MV-4-11 (cell line): Measurements from ENCODE around the gene ORM1.
"Not testable (repeated sequence)": the region's sequence is repeated elsewhere in the genome, so short reads cannot be mapped to it uniquely, and the experiment has no call there.

Source experiments
- DNase-seq: peaks from one replicate; lab custom pipeline; 2025; lab: John Stamatoyannopoulos, UW

Gene ORM1

DNA sequence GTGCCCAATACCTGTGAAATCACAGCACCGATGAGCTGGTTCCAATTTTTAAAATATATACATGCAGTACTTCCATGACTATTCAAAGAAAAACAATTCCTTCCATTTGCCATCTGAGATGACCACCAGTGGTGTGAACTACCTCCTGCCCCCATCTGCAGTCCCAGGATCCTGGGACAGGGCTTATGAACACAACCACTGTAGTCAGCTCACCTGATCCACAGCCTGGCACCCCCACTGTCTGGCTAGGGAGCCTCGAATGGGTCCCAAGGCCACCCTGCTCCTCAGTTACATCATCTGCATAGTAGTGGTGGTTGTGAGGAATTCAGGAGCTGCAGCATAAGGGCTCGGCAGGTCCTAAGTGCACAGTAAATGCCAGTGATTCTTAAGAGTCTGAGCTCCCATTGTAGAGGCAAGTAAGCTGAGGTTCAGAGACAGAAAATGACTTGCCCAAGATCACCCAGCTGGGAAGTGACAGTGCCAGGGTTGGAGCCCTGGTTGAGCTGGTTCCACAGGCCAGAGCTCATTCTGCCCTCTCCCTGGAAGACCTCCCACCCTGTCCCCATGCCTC lies 2.9 kb downstream of the ORM1 start:
- not testable (repeated sequence) for DNase-seq

DNA sequence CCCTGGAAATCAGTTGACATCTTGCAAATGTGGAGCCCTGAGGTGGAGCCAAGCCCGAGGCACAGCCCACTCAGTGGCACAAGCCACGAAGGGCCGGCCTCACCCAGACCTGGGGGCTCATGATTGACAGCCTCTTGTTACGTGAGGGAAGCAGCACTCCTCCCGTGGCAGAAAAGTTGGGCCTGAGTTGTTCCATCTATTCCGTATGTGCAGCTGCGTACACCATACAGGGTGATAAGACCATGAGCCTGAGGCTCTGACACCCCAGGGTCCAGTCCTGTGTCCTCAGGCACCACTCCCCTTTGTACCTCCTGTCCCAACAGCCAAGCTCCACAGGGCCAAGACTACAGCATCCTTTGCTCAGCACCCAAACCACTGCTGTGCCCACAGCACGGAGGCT lies 4.9 kb downstream of the ORM1 start:
- DNase-seq, result no peak

DNA sequence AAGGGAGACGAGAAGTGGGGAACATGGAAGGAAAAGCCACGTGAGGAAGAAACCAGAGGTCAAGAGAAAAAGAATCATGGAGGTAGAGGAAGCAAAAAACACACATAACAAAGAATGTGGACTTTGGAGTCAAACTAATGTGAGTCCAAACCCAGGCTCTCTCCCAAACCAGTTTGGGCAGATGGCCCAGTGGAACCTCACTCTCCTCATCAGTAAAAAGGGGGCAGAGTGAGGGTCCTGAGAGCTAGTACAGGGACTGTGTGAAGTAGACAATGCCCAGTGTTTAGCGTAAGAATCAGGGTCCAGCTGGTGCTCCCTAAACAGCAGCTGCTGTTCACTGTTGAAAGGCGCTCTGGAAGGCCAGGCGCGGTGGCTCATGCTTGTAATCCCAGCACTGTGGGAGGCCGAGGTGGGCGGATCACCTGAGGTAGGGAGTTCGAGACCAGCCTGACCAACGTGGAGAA lies 5.5 kb downstream of the ORM1 start:
- not testable (repeated sequence) for DNase-seq

DNA sequence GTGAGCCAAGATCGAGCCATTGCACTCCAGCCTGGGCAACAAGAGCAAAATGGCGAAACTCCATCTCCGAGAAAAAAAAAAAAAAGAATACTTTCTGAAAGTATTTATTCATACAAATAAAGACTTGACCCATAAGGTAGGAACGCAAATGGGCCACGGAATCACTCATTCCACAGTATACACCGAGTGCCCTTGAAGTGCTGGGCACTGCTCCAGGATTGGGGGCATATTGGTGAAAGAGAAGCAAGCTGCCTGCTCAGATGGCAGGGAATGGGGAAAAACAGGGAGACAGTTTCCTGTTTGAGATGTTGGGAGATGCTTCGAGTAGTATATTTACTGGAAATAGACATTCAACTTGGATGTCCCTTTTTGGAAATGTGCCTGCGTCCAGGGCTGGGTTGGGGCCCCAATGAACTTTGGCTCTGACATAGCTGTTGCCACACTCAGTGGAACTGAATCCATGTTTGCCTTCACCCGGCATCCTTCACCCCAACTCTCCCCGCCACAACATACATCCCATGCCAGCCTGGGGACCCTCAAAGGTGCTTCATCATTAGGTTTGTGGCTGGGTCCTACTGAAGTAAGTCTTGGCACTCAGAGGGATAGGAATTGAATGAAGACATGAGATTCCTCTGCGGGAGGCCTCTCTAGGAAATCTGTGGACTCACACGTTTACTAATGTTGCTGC lies 6.2 kb downstream of the ORM1 start:
- not testable (repeated sequence) for DNase-seq

DNA sequence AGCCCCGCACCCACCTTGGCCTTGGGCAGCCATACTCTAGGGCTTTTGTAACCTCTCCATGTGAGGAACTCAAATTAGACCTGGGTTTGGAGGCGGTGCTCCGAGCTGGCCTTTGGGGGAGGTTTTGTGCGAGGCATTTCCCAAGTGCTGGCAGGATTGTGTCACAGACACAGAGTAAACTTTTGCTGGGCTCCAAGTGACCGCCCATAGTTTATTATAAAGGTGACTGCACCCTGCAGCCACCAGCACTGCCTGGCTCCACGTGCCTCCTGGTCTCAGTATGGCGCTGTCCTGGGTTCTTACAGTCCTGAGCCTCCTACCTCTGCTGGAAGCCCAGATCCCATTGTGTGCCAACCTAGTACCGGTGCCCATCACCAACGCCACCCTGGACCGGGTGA lies 6.7 kb downstream of the ORM1 start, which contains the start of gene ORM2:
Gene ORM2, plus strand, starts transcription at position 245 of the 398 bp plus-strand sequence. Its CDS starts 36 bp downstream, at position 281.
- DNase-seq, result not testable (repeated sequence)

DNA sequence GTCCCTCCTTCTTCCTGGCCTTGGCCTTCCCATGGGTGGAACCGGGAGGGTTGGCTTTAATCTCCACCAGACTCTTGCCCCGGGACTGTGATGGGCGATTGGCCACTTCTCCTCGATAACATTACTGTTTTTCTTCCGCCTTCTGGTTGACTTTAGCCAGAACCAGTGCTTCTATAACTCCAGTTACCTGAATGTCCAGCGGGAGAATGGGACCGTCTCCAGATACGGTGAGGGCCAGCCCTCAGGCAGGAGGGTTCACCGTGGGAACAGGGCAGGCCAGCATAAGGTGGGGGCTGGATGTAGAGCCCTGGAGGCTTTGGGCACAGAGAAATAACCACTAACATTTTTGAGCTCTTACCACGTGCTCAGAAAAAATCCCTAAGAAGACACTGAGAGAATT lies 7.7 kb downstream of the ORM1 start:
- no peak for DNase-seq

DNA sequence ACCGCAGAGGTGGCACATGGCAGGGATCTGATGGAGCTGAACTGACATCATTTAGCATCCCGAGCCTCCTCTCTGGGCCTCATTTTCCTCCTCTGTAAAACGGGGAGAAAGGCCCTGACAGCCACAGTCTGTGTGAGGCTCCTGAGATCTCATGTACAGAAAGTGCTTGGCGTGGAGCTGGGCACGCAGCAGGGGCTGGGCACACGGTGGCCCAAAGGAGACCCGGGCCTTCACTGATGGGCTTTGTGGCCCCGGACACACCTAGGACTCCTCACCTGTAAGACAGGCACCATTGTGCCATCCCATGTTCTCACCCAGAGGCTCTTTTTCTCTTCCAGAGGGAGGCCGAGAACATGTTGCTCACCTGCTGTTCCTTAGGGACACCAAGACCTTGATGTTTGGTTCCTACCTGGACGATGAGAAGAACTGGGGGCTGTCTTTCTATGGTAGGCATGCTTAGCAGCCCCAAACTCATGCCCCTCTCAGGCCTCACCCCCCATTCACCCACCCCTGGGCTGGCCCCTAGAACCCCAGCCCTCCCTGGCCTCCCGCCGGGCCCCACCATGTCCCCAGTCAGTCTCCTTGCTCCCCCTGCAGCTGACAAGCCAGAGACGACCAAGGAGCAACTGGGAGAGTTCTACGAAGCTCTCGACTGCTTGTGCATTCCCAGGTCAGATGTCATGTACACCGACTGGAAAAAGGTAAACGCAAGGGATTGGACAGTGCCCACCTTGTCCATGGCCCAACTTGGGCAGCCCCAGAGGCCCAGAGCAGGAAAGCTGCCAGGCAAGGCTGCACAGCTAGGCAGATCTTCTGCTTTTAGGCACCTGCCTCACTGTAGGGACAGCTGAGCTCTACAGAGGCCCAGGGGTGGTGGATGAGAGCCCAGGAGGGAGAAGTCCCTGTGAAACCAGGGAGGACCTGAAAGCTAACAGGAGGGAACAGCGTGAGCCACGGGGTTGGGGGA lies 8.6 kb downstream of the ORM1 start:
- DNase-seq, result not testable (repeated sequence)

DNA sequence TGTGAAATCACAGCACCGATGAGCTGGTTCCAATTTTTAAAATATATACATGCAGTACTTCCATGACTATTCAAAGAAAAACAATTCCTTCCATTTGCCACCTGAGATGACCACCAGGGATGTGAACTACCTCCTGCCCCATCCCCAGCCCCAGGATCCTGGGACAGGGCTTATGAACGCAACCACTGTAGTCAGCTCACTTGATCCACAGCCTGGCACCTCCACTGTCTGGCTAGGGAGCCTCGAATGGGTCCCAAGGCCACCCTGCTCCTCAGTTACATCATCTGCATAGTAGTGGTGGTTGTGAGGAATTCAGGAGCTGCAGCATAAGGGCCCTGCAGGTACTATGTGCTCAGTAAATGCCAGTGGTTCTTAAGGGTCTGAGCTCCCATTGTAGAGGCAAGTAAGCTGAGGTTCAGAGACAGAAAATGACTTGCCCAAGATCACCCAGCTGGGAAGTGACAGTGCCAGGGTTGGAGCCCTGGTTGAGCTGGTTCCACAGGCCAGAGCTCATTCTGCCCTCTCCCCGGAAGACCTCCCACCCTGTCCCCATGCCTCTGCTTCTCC lies 9.7 kb downstream of the ORM1 start:
- DNase-seq, result not testable (repeated sequence)

DNA sequence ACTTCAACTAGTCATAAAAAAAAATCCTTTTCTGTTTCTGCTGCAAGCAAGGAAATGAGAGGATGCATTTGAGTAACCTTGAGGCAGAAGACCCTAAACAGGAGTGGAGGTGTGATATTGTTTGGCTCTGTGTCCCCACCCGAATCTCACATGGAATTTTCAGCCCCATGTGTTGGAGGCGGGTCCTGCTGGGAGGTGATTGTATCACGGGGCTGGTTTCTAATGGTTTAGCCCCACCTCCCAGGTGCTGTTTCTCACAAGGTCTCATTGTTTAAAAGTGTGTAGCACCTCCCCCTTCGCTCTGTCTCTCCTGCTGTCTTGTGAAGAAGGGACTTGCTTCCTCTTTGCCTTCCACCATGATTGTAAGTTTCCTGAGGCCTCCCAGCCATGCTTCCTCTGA lies 10.8 kb downstream of the ORM1 start:
- not testable (repeated sequence) for DNase-seq

DNA sequence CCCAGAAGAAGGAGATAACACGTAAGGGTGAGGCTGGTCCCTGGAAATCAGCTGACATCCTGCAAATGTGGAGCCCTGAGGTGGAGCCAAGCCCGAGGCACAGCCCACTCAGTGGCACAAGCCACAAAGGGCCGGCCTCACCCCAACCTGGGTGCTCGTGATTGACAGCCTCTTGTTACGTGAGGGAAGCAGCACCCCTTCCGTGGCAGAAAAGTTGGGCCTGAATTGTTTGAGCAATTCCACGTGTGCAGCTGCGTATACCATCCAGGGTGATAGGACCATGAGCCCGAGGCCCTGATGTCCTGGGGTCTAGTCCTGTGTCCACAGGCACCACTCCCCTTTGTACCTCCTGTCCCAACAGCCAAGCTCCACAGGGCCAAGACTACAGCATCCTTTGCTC lies 11.6 kb downstream of the ORM1 start:
- no peak for DNase-seq

DNA sequence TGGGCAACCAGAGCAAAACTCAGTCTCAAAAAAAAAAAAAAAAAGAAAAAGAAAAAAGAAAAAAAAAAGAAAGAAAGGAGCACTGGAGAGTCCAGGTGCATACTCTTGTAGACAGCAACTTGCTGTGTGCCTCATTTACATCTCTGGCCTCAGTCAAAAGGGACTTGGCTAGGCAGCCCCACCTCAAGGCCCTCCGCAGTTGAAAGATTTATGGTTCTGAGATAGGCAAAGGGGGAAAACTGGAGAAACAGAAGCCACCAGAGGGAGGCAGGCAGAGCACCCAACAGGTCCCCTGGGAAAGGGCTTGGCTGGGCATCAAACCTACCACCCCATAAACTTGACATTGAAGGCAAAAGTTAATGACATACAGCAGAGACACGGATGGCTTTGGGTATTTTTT lies 12.8 kb downstream of the ORM1 start:
- no peak for DNase-seq

DNA sequence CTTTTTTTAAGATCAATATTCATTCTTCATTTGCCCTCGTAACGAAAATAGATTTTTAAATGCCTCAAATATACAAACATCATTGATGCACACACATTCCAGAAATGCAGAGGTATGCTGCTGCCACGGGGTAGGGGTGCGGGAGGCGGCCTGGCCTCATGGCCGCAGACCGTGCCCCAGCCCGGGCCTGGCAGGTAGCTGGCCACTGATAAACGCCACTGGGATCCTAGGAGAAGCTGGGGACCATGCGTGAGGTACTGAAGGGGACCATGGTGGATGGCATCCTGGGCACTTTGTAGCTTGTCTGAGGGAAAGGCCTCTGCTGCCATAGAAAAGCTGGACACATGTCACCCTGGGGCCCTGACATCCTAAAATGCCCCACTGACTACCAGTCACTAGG lies 13.3 kb downstream of the ORM1 start:
- DNase-seq, result no peak

DNA sequence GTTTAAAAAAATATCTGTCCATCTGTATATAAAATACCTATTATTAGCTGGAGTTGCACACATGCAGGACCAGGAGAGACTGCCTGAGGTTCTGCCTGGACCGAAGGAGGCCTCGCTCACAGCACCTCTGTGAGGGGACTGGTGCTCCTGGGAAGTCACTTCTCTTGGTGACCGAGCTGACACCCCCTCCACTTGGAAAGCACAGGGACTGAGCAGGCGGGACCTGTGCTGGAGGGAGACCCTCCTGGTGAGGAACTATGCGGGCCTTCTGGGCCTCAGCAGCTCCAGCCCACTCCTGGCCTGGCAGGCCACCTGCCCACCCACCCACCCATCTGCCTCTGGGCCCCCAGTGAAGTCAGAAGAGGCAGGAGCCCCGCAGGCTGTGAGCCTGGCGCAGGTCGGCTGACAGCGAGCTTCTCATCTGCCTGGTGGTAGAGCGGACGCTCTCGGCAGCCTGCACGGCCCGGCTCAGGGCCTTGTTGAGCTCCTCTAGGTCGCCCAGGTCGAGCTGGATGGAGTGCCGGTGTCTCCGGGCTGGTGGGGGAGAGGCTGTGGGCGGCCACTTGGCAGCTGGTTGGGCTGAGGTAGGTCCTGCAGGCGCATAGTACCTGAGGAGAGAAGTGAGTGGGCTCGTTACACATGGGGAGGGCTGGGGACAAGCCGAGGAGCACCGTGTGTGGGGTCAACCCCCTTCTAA lies 13.9 kb downstream of the ORM1 start:
- DNase-seq, result no peak

DNA sequence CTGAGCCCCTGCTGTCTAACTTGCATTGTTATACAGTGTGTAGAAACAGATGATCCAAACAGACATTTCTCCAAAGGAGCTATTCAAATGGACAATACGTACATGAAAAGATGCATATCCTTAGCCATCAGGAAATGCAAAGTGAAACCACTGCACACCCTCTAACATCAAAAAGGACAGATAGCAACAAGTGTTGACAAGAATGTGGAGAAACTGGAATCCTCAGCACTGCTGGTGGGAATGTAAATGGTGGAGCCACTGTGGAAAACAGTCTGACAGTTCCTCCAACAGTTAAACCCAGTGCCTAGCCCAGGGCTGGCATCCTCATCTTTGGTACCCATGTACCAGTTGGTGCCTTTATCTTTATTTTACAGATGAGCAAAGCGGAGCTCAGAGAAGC lies 15.3 kb downstream of the ORM1 start:
- DNase-seq, result no peak

DNA sequence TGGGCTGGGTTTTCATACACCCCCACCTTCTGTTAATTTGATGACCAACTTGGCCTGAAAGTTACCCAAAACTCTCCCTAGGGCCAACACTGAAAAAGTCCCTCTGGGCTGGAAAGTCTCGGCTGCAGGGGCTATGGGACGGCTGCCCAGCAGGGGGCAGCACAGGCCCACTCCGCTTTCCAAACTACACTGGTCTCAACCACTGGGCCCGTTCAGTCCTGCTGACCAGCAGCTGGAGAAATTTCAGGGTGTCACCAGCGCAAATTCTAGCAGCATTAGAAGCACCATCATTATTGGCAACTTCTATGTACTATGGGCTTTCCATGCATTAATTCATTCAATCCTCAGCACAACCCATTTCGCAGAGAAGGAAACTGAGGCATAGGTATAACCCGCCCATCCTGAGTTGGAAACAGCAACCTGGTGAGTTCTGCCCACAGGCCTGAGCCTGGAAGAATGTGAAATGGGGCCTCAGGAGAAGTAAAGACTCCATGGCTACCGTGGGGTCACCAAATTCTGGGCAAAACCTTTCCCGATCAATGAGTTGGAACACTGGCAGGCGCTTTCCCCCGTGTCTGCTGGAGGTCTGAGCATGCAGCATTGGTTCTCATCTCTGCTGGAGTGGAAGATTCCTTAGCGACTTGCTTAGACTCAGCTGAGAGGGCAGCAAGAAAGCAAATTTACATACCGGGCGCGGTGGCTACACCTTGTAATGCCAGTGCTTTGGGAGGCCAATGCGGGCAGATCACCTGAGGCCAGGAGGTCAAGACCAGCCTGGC lies 16.4 kb downstream of the ORM1 start:
- DNase-seq, result peak; percentile 33

DNA sequence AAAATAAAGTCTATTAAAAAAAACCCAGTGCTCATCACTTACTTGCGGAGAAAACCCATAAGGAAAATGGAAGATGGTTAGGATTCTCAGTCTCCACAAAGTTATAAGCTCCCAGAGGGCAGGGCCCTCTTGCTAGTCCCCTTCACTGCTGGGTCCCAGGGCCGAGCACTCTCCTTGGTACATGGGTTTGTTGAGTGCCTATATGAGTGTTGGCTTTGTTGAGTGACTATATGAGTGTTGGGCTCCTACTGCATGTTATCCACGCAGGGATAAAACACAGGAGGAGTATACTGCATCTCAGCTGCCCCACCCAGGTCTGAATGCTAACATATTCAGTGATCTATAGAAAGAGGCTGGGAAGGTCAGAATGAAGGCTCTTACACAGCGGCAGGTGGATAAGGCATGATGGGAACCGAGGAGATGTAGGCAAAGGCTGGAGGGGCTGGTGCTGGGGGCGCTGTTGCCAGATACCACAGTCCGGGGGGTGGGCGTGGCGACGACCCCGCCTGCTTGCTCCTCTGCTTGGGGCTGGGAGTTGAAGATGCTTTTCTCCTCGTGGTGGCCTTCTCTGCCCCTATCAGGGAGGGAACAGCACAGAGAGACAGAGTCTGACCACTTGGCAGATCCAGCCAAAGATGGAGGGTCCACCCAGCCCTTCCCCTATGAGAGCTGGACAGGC lies 18.4 kb downstream of the ORM1 start:
- DNase-seq, result no peak

DNA sequence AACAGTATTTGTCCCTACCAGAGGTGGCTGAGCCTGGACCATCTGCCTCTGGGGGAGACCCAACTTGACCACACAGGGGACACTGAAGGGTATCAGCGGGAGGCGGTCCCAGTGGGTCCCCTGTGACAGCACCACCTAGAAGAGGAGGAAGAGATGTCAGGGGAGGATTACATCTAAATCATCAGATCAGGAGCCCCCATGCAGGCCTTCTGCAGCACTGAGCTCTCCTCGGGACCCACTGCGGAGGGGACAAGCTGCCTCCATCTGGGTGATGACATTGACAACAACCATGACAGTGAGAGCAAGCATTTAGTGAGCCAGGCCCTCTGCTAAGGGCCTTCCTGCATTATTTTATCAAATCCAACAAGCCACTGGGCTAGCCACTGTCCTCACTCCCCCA lies 19.1 kb downstream of the ORM1 start:
- DNase-seq, result no peak

DNA sequence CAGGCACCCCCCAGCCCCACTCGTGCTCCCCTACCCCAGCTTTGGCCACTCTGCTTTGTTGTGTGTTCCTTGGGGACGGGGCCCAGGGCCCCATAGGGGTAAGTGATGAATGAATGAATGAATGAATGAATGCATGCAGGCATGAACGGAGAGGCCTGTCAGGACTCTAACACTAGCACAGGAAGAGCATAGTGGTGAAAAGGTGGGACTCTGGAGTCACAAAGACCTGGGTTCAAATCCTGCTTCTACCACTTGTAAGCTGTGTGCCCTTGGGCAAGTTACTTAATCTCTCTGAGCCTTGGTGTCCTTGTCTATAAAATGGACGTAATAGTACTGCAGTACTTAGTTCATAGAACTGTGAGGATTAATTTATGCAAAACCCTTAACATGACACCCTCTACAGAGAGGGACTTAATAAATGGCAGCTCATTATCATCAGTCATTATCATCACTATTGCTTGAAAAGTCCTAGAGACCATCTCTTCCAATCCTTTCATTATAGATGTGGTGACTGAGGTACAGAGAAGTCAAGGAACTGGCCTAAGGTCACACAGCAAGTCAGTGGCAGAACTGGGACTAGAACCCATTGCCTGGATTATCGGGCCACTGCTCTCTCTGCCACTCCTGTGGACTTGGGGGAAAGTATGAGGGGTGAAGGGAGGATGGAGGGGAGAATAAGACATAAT lies 20.0 kb downstream of the ORM1 start:
- no peak for DNase-seq

DNA sequence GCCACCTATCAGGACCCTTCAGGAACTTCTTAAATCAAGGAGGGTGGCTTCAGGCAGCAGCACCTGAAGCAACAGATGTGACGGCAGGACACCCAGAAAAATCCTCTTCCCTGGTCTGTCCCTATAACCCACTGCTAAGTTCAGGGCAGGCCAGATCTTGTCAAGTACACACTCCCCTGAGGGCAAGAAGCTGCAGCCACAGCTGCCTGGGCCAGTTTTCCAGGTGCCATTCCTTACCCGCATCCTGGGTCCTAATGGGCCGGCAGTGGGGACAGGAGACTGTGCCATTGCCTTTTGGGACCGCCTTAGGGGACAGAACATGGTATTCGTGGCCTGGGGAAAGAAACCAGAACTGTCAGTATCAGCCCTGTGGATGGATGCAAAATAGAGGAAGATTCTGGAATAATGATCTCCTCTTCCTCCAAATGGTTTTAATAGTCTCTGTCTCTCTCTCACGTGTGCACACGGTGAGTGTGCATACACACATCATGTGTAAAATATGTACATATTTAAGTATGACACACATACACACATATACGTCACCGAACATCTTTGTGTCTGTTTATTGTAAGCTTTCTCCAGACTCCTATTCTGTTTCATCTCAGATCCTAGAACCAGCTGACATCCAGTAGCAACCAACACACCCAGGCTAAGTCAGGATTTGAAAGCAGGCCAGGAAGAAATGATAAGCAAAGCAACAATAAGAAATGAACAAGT lies 20.7 kb downstream of the ORM1 start:
- DNase-seq, result no peak
